HCT116 (cell line): Measurements from ENCODE around the gene DAAM1. TPM values are rescaled to one million over a fixed set of nuclear protein-coding genes. Genes with fewer than 3 reads are reported as not detected.

ENCODE experiments used
- ATAC-seq: fragments of 200-7000 bp; cut with Tn5 transposase; 2 replicates; pipeline ENCODE4 v1.9.1; 2020; ENCODE audit warnings: mild to moderate bottlenecking, moderate library complexity
- BruUV-seq: library from RNA; stranded (reverse); fragments of 400-500 nt; replicated peaks from 2 replicates; lab custom pipeline; 2021; lab: Mats Ljungman, UMichigan
- CTCF ChIA-PET: fragments of 300-600 bp; sonication (Branson Sonifier 250); formaldehyde crosslinking; loops from one replicate; lab custom pipeline; 2021; ENCODE audit warnings: antibody characterized with exemption; lab: Charles Lee
- POLR2A ChIA-PET: fragments of 300-600, 350-600 bp; sonication (Branson Sonifier 250); formaldehyde crosslinking; loops from one replicate; lab custom pipeline; 2021; ENCODE audit warnings: antibody characterized with exemption; lab: Charles Lee
- RAD21 ChIA-PET, 2 experiments: fragments of 300-600 bp; sonication (Branson Sonifier 250); formaldehyde crosslinking; loops; one replicate each; lab custom pipeline; 2023; ENCODE audit warnings: low total read pairs in 2 of 2; ENCODE audit not compliant: uncharacterized antibody in 2 of 2, unreplicated experiment in 2 of 2, low non-redundant PET in 1 of 2; lab: Charles Lee
- DNase-seq: peaks from one replicate; pipeline ENCODE4 v3.0.0-alpha.2; 2010; ENCODE audit warnings: low read depth, low spot score
- H2AFZ ChIP-seq: fragments of 200-600 bp; shearing (Covaris generic), sonication (generic); 2 replicates; pipeline ENCODE4 v1.6.1; 2017; ENCODE audit warnings: low read depth, mixed run types, mixed read lengths, antibody characterized with exemption, low read length; ENCODE audit not compliant: poor library complexity, severe bottlenecking
- H3K27ac ChIP-seq: 2 replicates; pipeline ENCODE4 v1.5.1; 2012; ENCODE audit warnings: low read depth, low read length
- H3K27me3 ChIP-seq: fragments of 200-600 bp; sonication (generic); 2 replicates; pipeline ENCODE4 v1.6.1; 2016; ENCODE audit warnings: mixed run types, low read length, mixed read lengths; ENCODE audit not compliant: insufficient read depth
- H3K36me3 ChIP-seq, 2 experiments: fragments of 200-500 bp in 1 of 2; fragments of 200-600 bp in 1 of 2; sonication (Bioruptor generic) in 1 of 2; sonication (generic) in 1 of 2; 2 replicates each; pipeline versions ENCODE4 v1.5.1 to v1.6.1; 2014 to 2016; ENCODE audit warnings: low read length in 2 of 2, inconsistent platforms in 1 of 2, mixed read lengths in 1 of 2, mixed run types in 1 of 2; ENCODE audit not compliant: insufficient read depth in 2 of 2, control insufficient read depth in 1 of 2
- H3K4me1 ChIP-seq, 2 experiments: fragments of 200-600 bp in 1 of 2; sonication (generic) in 1 of 2; 2 replicates each; pipeline versions ENCODE4 v1.5.1 to v1.6.1; 2012 to 2017; ENCODE audit warnings: low read length in 2 of 2, inconsistent platforms in 1 of 2, mild to moderate bottlenecking in 1 of 2, mixed read lengths in 1 of 2, mixed run types in 1 of 2, moderate library complexity in 1 of 2; ENCODE audit not compliant: insufficient read depth in 2 of 2, control insufficient read depth in 1 of 2
- H3K4me2 ChIP-seq: fragments of 200-600 bp; sonication (generic); 2 replicates; pipeline ENCODE4 v1.6.1; 2017; ENCODE audit warnings: mixed run types, low read length, mixed read lengths
- H3K4me3 ChIP-seq, 2 experiments: fragments of 200-600 bp in 1 of 2; sonication (generic) in 1 of 2; replicated peaks in 1 of 2; 2 replicates each; pipeline ENCODE4 v1.5.1; 2011 to 2016; ENCODE audit warnings: low read length in 2 of 2, control low read depth in 1 of 2, low read depth in 1 of 2, mild to moderate bottlenecking in 1 of 2, mixed read lengths in 1 of 2, mixed run types in 1 of 2
- H3K79me2 ChIP-seq: fragments of 200-600 bp; sonication (generic); 2 replicates; pipeline ENCODE4 v1.6.1; 2017; ENCODE audit warnings: mild to moderate bottlenecking, mixed run types, low read length, moderate library complexity, mixed read lengths; ENCODE audit not compliant: insufficient read depth
- H3K9ac ChIP-seq: fragments of 200-600 bp; sonication (generic); 2 replicates; pipeline ENCODE4 v1.6.1; 2016; ENCODE audit warnings: low read length, mixed read lengths
- H3K9me2 ChIP-seq: fragments of 200-600 bp; sonication (generic), shearing (Covaris generic); 2 replicates; pipeline ENCODE4 v1.6.1; 2017; ENCODE audit warnings: mixed run types, mild to moderate bottlenecking, moderate library complexity; ENCODE audit not compliant: insufficient read depth
- H3K9me3 ChIP-seq, 2 experiments: fragments of 200-500 bp in 1 of 2; fragments of 200-600 bp in 1 of 2; sonication (Bioruptor generic) in 1 of 2; sonication (generic) in 1 of 2; 2 replicates each; pipeline ENCODE4 v1.6.1; 2014 to 2017; ENCODE audit warnings: low read length in 2 of 2, mixed read lengths in 2 of 2, inconsistent platforms in 1 of 2, low read depth in 1 of 2, mild to moderate bottlenecking in 1 of 2, mixed run types in 1 of 2, moderate library complexity in 1 of 2; ENCODE audit not compliant: control insufficient read depth in 1 of 2, insufficient read depth in 1 of 2
- H4K20me1 ChIP-seq: fragments of 200-600 bp; sonication (generic), shearing (Covaris generic); 2 replicates; pipeline ENCODE4 v1.6.1; 2017; ENCODE audit warnings: mixed run types, mild to moderate bottlenecking, moderate library complexity; ENCODE audit not compliant: insufficient read depth
- EGR1 ChIP-seq: IDR thresholded peaks from 2 replicates; pipeline ENCODE4 v1.6.1; 2012; ENCODE audit warnings: low read depth
- ELF1 ChIP-seq: IDR thresholded peaks from 2 replicates; pipeline ENCODE4 v1.6.1; 2012; ENCODE audit warnings: low read depth, borderline replicate concordance
- EZH2 ChIP-seq: fragments of 200-600 bp; sonication (generic); IDR thresholded peaks from 2 replicates; pipeline ENCODE4 v1.6.1; 2017; ENCODE audit warnings: antibody characterized with exemption, mixed run types
- EZH2phosphoT487 ChIP-seq: fragments of 200-600 bp; IDR thresholded peaks from 2 replicates; pipeline ENCODE4 v1.6.1; 2018; ENCODE audit warnings: antibody characterized with exemption, borderline replicate concordance
- FOSL1 ChIP-seq: IDR thresholded peaks from 2 replicates; pipeline ENCODE4 v1.6.1; 2012; ENCODE audit warnings: low read depth
- POLR2A ChIP-seq: IDR thresholded peaks from 2 replicates; pipeline ENCODE4 v1.7.0; 2011; ENCODE audit warnings: borderline replicate concordance; ENCODE audit not compliant: insufficient read depth, insufficient read length; ENCODE audit errors: extremely low read depth
- POLR2AphosphoS5 ChIP-seq: IDR thresholded peaks from 2 replicates; pipeline ENCODE4 v1.6.1; 2011; ENCODE audit warnings: mild to moderate bottlenecking, low read depth, low read length, moderate library complexity
- SIN3A ChIP-seq: IDR thresholded peaks from 2 replicates; pipeline ENCODE4 v1.6.1; 2012; ENCODE audit warnings: low read depth
- SP1 ChIP-seq: IDR thresholded peaks from 2 replicates; pipeline ENCODE4 v1.6.1; 2012; ENCODE audit warnings: low read depth
- SRF ChIP-seq: IDR thresholded peaks from 2 replicates; pipeline ENCODE4 v1.6.1; 2012; ENCODE audit warnings: low read depth
- ZFX ChIP-seq: fragments of 450-650 bp; IDR thresholded peaks from 2 replicates; pipeline ENCODE4 v1.6.1; 2017
- intact Hi-C: fragments of 100-400 bp; cut with micrococcal nuclease; formaldehyde crosslinking; loops from 2 replicates; pipeline ENCODE4 v1.10.0; 2022
- total RNA-seq: library from RNA; stranded (reverse); gene quantifications from one replicate; pipeline ENCODE4 v1.2.1, GENCODE V29; 2021; ENCODE audit not compliant: unreplicated experiment
- TF ChIP-seq, protein P1 (sequence below): IDR thresholded peaks from 2 replicates; pipeline ENCODE4 v1.6.1; 2011; ENCODE audit warnings: mild to moderate bottlenecking, low read length, moderate library complexity; ENCODE audit not compliant: insufficient replicate concordance; ENCODE audit errors: extremely low read depth
- TF ChIP-seq, protein P2 (sequence below), 3 experiments: fragments of 200-600 bp in 1 of 3; sonication (generic) in 1 of 3; IDR thresholded peaks in 2 of 3; conservative IDR thresholded peaks in 1 of 3; 2 replicates each; pipeline ENCODE4 v1.5.1; 2012 to 2017; ENCODE audit warnings: low read depth in 2 of 3, low read length in 2 of 3, antibody characterized with exemption in 1 of 3, borderline replicate concordance in 1 of 3, control low read depth in 1 of 3, mild to moderate bottlenecking in 1 of 3, mixed read lengths in 1 of 3, mixed run types in 1 of 3, moderate library complexity in 1 of 3; ENCODE audit not compliant: insufficient read depth in 1 of 3
- TF ChIP-seq, protein P3 (sequence below): IDR thresholded peaks from 2 replicates; pipeline ENCODE4 v1.6.1; 2012; ENCODE audit warnings: low read depth

Gene DAAM1
- total RNA-seq, 1 experiment from 2014 or later: 10.7 TPM

DNA sequence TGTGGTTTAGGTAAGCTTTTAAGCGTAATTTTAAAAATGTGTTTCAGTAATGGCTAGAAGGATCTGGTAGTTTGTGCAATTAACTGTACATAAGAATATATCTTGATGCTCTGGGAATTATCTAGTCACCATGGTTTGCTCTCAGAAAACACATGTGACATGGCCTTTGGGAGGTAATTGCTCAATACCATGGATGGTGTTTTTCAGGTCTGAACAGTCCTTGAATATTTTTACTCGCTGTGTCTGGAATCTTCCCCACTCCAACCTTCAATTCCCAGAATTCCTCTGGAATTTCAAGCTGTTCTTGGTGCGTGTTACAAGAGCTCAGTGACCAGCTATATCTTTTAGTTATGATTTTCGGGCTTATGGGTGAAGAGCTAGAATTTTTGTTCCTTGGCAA lies 85.3 kb downstream of the DAAM1 start:
- ChIA-PET POLR2A (no interaction called here), RAD21 (no interaction called here), CTCF (no interaction called here)
- no TSS peak for BruUV-seq
- no peak overlapping the region for H2AFZ ChIP-seq
- H3K9ac ChIP-seq: no peak overlapping the region
- H3K27me3 ChIP-seq: no peaks in the 10 kb centered on the region
- H3K9me3 ChIP-seq: no peaks in the 10 kb centered on the region
- no peaks in the 10 kb centered on the region for H3K79me2 ChIP-seq
- intact Hi-C loops: no loop called here
- TF ChIP-seq, protein P1, sequence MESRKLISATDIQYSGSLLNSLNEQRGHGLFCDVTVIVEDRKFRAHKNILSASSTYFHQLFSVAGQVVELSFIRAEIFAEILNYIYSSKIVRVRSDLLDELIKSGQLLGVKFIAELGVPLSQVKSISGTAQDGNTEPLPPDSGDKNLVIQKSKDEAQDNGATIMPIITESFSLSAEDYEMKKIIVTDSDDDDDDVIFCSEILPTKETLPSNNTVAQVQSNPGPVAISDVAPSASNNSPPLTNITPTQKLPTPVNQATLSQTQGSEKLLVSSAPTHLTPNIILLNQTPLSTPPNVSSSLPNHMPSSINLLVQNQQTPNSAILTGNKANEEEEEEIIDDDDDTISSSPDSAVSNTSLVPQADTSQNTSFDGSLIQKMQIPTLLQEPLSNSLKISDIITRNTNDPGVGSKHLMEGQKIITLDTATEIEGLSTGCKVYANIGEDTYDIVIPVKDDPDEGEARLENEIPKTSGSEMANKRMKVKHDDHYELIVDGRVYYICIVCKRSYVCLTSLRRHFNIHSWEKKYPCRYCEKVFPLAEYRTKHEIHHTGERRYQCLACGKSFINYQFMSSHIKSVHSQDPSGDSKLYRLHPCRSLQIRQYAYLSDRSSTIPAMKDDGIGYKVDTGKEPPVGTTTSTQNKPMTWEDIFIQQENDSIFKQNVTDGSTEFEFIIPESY: no peak
- TF ChIP-seq FOSL1 (no peak), EZH2phosphoT487 (no peak), SP1 (no peak), EZH2 (no peak), SRF (no peak), ZFX (no peak), EGR1 (no peak), ELF1 (no peak), SIN3A (no peak), POLR2AphosphoS5 (no peak), POLR2A (no peak)
- TF ChIP-seq, protein P2, sequence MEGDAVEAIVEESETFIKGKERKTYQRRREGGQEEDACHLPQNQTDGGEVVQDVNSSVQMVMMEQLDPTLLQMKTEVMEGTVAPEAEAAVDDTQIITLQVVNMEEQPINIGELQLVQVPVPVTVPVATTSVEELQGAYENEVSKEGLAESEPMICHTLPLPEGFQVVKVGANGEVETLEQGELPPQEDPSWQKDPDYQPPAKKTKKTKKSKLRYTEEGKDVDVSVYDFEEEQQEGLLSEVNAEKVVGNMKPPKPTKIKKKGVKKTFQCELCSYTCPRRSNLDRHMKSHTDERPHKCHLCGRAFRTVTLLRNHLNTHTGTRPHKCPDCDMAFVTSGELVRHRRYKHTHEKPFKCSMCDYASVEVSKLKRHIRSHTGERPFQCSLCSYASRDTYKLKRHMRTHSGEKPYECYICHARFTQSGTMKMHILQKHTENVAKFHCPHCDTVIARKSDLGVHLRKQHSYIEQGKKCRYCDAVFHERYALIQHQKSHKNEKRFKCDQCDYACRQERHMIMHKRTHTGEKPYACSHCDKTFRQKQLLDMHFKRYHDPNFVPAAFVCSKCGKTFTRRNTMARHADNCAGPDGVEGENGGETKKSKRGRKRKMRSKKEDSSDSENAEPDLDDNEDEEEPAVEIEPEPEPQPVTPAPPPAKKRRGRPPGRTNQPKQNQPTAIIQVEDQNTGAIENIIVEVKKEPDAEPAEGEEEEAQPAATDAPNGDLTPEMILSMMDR (IDR thresholded peaks at IDR 0.05 in 2 of 3, conservative IDR thresholded peaks at IDR 0.05 in 1 of 3; ENCODE audit: borderline replicate concordance in 1 of 3, insufficient read depth in 1 of 3, low read depth in 2 of 3, low read length in 2 of 3): no peak
- TF ChIP-seq, protein P3, sequence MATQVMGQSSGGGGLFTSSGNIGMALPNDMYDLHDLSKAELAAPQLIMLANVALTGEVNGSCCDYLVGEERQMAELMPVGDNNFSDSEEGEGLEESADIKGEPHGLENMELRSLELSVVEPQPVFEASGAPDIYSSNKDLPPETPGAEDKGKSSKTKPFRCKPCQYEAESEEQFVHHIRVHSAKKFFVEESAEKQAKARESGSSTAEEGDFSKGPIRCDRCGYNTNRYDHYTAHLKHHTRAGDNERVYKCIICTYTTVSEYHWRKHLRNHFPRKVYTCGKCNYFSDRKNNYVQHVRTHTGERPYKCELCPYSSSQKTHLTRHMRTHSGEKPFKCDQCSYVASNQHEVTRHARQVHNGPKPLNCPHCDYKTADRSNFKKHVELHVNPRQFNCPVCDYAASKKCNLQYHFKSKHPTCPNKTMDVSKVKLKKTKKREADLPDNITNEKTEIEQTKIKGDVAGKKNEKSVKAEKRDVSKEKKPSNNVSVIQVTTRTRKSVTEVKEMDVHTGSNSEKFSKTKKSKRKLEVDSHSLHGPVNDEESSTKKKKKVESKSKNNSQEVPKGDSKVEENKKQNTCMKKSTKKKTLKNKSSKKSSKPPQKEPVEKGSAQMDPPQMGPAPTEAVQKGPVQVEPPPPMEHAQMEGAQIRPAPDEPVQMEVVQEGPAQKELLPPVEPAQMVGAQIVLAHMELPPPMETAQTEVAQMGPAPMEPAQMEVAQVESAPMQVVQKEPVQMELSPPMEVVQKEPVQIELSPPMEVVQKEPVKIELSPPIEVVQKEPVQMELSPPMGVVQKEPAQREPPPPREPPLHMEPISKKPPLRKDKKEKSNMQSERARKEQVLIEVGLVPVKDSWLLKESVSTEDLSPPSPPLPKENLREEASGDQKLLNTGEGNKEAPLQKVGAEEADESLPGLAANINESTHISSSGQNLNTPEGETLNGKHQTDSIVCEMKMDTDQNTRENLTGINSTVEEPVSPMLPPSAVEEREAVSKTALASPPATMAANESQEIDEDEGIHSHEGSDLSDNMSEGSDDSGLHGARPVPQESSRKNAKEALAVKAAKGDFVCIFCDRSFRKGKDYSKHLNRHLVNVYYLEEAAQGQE: no peak
- no peaks in the 10 kb centered on the region for H3K9me2 ChIP-seq
- H3K4me1 ChIP-seq: peaks cover 42 to 57% of the 10 kb centered on the region in 2 experiments
- no peak overlapping the region for H3K4me3 ChIP-seq
- ATAC-seq (no peak), DNase-seq (no peak)
- no peaks in the 10 kb centered on the region for H4K20me1 ChIP-seq
- H3K27ac ChIP-seq: no peak overlapping the region
- no peak overlapping the region for H3K4me2 ChIP-seq
- H3K36me3 ChIP-seq: no peaks in the 10 kb centered on the region
